ENCODE measurements around the gene PRDM16. TPM values are rescaled to one million over a fixed set of nuclear protein-coding genes. Genes with fewer than 3 reads are reported as not detected.

Gene PRDM16
- total and polyA plus RNA-seq, 2 of the 4 experiments (the other 2 are of a cell fraction) = 0.02 TPM; not detected in 1

DNA sequence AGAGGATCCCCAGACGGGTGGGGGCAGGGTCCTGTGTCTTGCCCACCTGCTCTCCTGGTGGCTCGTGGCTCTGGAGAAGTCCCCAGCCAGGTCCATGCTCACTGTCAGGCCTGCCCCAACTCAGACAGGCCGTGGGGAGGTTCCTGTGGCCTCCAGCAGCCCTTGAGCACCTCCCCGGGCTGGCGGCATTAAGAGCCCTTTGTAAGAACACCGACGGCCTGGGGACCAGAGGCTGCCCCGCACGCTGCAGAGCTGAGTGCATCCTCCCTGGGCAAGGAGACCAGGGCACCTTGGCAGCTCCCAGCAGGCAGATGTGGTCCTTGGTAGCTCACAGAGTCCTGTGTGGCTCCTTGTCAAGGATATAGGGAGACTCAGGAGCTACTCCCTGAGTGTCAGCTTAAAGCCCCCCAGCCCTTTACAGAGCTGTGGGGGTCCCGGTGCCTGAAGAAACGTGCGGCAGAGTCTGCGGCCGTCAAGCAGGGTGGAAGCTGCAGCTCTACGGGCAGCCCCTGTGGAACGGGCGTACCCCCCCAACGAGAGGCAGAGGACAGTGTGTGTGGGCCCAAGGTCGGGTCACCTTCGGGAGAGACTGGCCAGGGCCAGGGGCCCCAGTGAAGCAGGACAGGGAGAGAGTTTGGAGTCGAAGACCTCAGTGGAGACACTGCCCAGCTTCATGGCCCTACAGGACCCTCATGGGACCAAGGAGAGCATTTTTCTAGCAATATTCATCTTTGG is 118.6 kb downstream of the PRDM16 start:
- H3K9ac ChIP-seq (ENCODE audit: low read depth, low read length) = no peak overlapping the region
- TF ChIP-seq MAFK (IDR thresholded peaks at IDR 0.05; ENCODE audit: low read depth, low read length) (no peak), FOS (IDR thresholded peaks at IDR 0.05; ENCODE audit: low read depth, low read length) (no peak), RCOR1 (IDR thresholded peaks at IDR 0.05; ENCODE audit: insufficient replicate concordance, low read length) (no peak), BHLHE40 (IDR thresholded peaks at IDR 0.05; ENCODE audit: low read depth, low read length) (no peak), SMC3 (IDR thresholded peaks at IDR 0.05; ENCODE audit: low read depth, low read length) (no peak), CHD1 (IDR thresholded peaks at IDR 0.05; ENCODE audit: low read depth, low read length) (no peak)
- TF ChIP-seq, protein P1, sequence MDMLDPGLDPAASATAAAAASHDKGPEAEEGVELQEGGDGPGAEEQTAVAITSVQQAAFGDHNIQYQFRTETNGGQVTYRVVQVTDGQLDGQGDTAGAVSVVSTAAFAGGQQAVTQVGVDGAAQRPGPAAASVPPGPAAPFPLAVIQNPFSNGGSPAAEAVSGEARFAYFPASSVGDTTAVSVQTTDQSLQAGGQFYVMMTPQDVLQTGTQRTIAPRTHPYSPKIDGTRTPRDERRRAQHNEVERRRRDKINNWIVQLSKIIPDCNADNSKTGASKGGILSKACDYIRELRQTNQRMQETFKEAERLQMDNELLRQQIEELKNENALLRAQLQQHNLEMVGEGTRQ (IDR thresholded peaks at IDR 0.05; ENCODE audit: low read depth, low read length) = no peak
- H3K23ac ChIP-seq (ENCODE audit: low read depth, low read length) = no peak overlapping the region
- intact Hi-C loops (cut with micrococcal nuclease) (no loop called here), in situ Hi-C loops (cut with MboI; ENCODE audit: low sequenced_read_pairs) (no loop called here), dilution Hi-C loops (cut with HindIII; ENCODE audit: low sequenced_read_pairs, unreplicated experiment) (no loop called here)
- 79% methylated on average over 6 of the region's 21 CpGs; no CpG with 5 or more reads in 1 of the 2 experiments for WGBS, 2 experiments (ENCODE audit: extremely low coverage in 2 of 2, insufficient read length in 1 of 2)
- H2AK5ac ChIP-seq (ENCODE audit: low read depth, low read length) = no peak overlapping the region
- no peak overlapping the region for H4K5ac ChIP-seq (ENCODE audit: low read depth, low read length)
- ChIA-PET POLR2A (ENCODE audit: unreplicated experiment) (no interaction called here), CTCF (no interaction called here)
- H3K9me3 ChIP-seq (ENCODE audit: control insufficient read depth, insufficient read depth, low read length) = peaks cover 57% of the 10 kb centered on the region
- no peak overlapping the region for H3K56ac ChIP-seq (ENCODE audit: extremely low read depth, insufficient read depth, low read length)
- no peak overlapping the region for H3K18ac ChIP-seq (ENCODE audit: low read depth, low read length)
- no peak overlapping the region for H2AFZ ChIP-seq (replicated peaks; ENCODE audit: low read length, poor library complexity)
- H3K36me3 ChIP-seq (ENCODE audit: control insufficient read depth, insufficient read depth, low read length) = no peaks in the 10 kb centered on the region
- no peak overlapping the region for H2BK15ac ChIP-seq (ENCODE audit: low read depth, low read length)
- H3K79me1 ChIP-seq (ENCODE audit: low read depth in 1 of 2, low read length in 2 of 2) = no peaks in the 10 kb centered on the region
- no peaks in the 10 kb centered on the region for H3K9me1 ChIP-seq (ENCODE audit: insufficient read depth, low read length)
- no peak overlapping the region for H3K4ac ChIP-seq (ENCODE audit: low read depth, low read length)
- no peak overlapping the region for H2BK5ac ChIP-seq (ENCODE audit: low read depth, low read length, poor library complexity, severe bottlenecking)
- H3K14ac ChIP-seq (replicated peaks; ENCODE audit: low read depth, low read length) = no peak overlapping the region
- no peak overlapping the region for H2BK120ac ChIP-seq (ENCODE audit: low read depth, low read length)
- DNase-seq (no peak), ATAC-seq (ENCODE audit: low read depth) (no peak)
- no peak overlapping the region for H4K8ac ChIP-seq (ENCODE audit: low read depth in 2 of 2, low read length in 2 of 2)
- H3K4me1 ChIP-seq (ENCODE audit: control insufficient read depth, insufficient read depth, low read length) = no peaks in the 10 kb centered on the region
- H3K27ac ChIP-seq (ENCODE audit: insufficient read depth, low read length) = no peak overlapping the region
- no peak overlapping the region for H3K4me3 ChIP-seq (ENCODE audit: insufficient read depth, low read depth, low read length)
- no peaks in the 10 kb centered on the region for H4K20me1 ChIP-seq (ENCODE audit: insufficient read depth, low read length)
- H2AK9ac ChIP-seq (replicated peaks; ENCODE audit: low read depth, low read length, poor library complexity) = no peak overlapping the region
- BruUV-seq (replicated peaks) = no TSS peak
- H3K27me3 ChIP-seq (ENCODE audit: control insufficient read depth, insufficient read depth, low read length) = no peaks in the 10 kb centered on the region
- no peak overlapping the region for H3K4me2 ChIP-seq (ENCODE audit: low read depth, low read length)
- no peak overlapping the region for H2BK20ac ChIP-seq (ENCODE audit: low read depth, low read length)
- H4K91ac ChIP-seq (ENCODE audit: insufficient read depth, low read depth, low read length) = no peak overlapping the region
